ENCODE data around the gene JPT1. TPM values are rescaled to one million over a fixed set of nuclear protein-coding genes. Genes with fewer than 3 reads are reported as not detected.

The JPT1 gene
- total RNA-seq, result 100 to 1,000 TPM; 263 to 267 TPM

GRCh38 chr17:75154195-75155106, at the start of gene JPT1:
Gene JPT1 (minus strand): TSS chr17:75154512. CDS start chr17:75154397, 115 bp downstream.
- DNase-seq, result peak; percentile 99
- CTCF ChIA-PET, result interaction anchor here (1.0 to 1.5 kb wide), 3 partner anchors 17 to 142 kb away, joined by 3 to 6 read pairs (median 3); partner anchors contain the start of gene MRPL58
- peaks cover 34% of the 10 kb centered on the region for H3K4me1 Mint-ChIP-seq (ENCODE audit: low read depth)
- POLR2A ChIA-PET, result interaction anchor here (0.6 to 1.5 kb wide), 12 partner anchors 9 to 143 kb away, joined by 3 to 11 read pairs (median 4); partner anchors contain the start of genes ARMC7, MIF4GD, MRPL58 and NT5C
- no peaks in the 10 kb centered on the region for H3K27me3 Mint-ChIP-seq
- H3K36me3 Mint-ChIP-seq, result peaks cover 11% of the 10 kb centered on the region
- peak within 1 kb of the TSS; percentile 95 for H3K4me3 Mint-ChIP-seq
- intact Hi-C loops (cut with micrococcal nuclease), result loop anchor here (1.0 to 5.0 kb wide), 5 partner anchors 28 to 107 kb away; partner anchors contain the start of genes ATP5PD, GGA3, KCTD2 and MRPS7
- H3K9me3 Mint-ChIP-seq, result no peaks in the 10 kb centered on the region
- peak within 1 kb of the TSS; percentile 86 for H3K27ac Mint-ChIP-seq

- POLR2A ChIA-PET, result no interaction called here
- H3K36me3 Mint-ChIP-seq, result no peaks in the 10 kb centered on the region
- no peaks in the 10 kb centered on the region for H3K9me3 Mint-ChIP-seq
- intact Hi-C loops (cut with micrococcal nuclease), result loop anchor here (5.0 kb wide), 1 partner anchor 68 kb away; the partner anchor contains the start of gene NT5C
- peaks cover 7% of the 10 kb centered on the region for H3K4me1 Mint-ChIP-seq (ENCODE audit: low read depth)
- no peaks in the 10 kb centered on the region for H3K27me3 Mint-ChIP-seq
- H3K4me3 Mint-ChIP-seq, result no peak overlapping the region
- CTCF ChIA-PET, result interaction anchor here (0.6 to 8.8 kb wide), 10 partner anchors 9 to 238 kb away, joined by 3 to 247 read pairs (median 14); partner anchors contain the start of genes ARMC7 and NT5C
- no peak for DNase-seq
- no peak overlapping the region for H3K27ac Mint-ChIP-seq
These were observed 45.7 kb upstream of the JPT1 start for GRCh38 chr17:75199886-75200618.

- ChIA-PET CTCF (no interaction called here), POLR2A (no interaction called here)
- DNase-seq, result no peak
- intact Hi-C loops (cut with micrococcal nuclease), result no loop called here
- H3K4me3 Mint-ChIP-seq, result no peak overlapping the region
- H3K36me3 Mint-ChIP-seq, result no peaks in the 10 kb centered on the region
- no peaks in the 10 kb centered on the region for H3K4me1 Mint-ChIP-seq (ENCODE audit: low read depth)
- H3K27ac Mint-ChIP-seq, result no peak overlapping the region
- no peaks in the 10 kb centered on the region for H3K9me3 Mint-ChIP-seq
- no peaks in the 10 kb centered on the region for H3K27me3 Mint-ChIP-seq
These were observed 40.6 kb upstream of the JPT1 start for GRCh38 chr17:75194879-75195278.

- DNase-seq, result no peak
- no peak overlapping the region for H3K4me3 Mint-ChIP-seq
- H3K9me3 Mint-ChIP-seq, result no peaks in the 10 kb centered on the region
- H3K27me3 Mint-ChIP-seq, result no peaks in the 10 kb centered on the region
- H3K27ac Mint-ChIP-seq, result no peak overlapping the region
- POLR2A ChIA-PET, result interaction anchor here (0.6 to 1.2 kb wide), 3 partner anchors 69 to 1178 kb away, joined by 3 read pairs; no protein-coding TSS in a partner anchor
- CTCF ChIA-PET, result interaction anchor here (0.6 to 4.5 kb wide), 5 partner anchors 9 to 234 kb away, joined by 3 to 55 read pairs (median 5); partner anchors contain the start of genes GGA3 and MRPS7
- H3K4me1 Mint-ChIP-seq (ENCODE audit: low read depth), result peaks cover 8% of the 10 kb centered on the region
- intact Hi-C loops (cut with micrococcal nuclease), result no loop called here
- H3K36me3 Mint-ChIP-seq, result no peaks in the 10 kb centered on the region
These were observed 37.3 kb upstream of the JPT1 start for GRCh38 chr17:75191584-75191983.

GRCh38 chr17:75188614-75189013, 34.3 kb upstream of the JPT1 start:
- ChIA-PET CTCF (interaction anchor here (0.6 to 4.5 kb wide), 9 partner anchors 12 to 328 kb away, joined by 3 to 55 read pairs (median 4); partner anchors contain the start of genes NT5C, NUP85 and TSEN54), POLR2A (interaction anchor here (0.6 to 1.7 kb wide), 3 partner anchors 8 to 70 kb away, joined by 3 to 4 read pairs (median 3); no protein-coding TSS in a partner anchor)
- peak overlapping the region; percentile 88 for H3K27ac Mint-ChIP-seq
- no peaks in the 10 kb centered on the region for H3K9me3 Mint-ChIP-seq
- H3K4me3 Mint-ChIP-seq, result no peak overlapping the region
- DNase-seq, result no peak
- H3K4me1 Mint-ChIP-seq (ENCODE audit: low read depth), result peaks cover 19% of the 10 kb centered on the region
- intact Hi-C loops (cut with micrococcal nuclease), result no loop called here
- H3K36me3 Mint-ChIP-seq, result no peaks in the 10 kb centered on the region
- no peaks in the 10 kb centered on the region for H3K27me3 Mint-ChIP-seq

- ChIA-PET POLR2A (no interaction called here), CTCF (interaction anchor here (0.8 to 1.9 kb wide), 7 partner anchors 12 to 70 kb away, joined by 3 to 8 read pairs (median 4); partner anchors contain the start of gene NT5C)
- intact Hi-C loops (cut with micrococcal nuclease), result loop anchor here (2.0 to 5.0 kb wide), 8 partner anchors 21 to 312 kb away; partner anchors contain the start of genes ATP5PD, FDXR, GGA3 and JPT1
- peak; percentile 33 for DNase-seq
- Mint-ChIP-seq H3K4me3 (peak overlapping the region; percentile 72), H3K27me3 (no peaks in the 10 kb centered on the region), H3K36me3 (peaks cover 17% of the 10 kb centered on the region), H3K9me3 (no peaks in the 10 kb centered on the region), H3K4me1 (ENCODE audit: low read depth) (peaks cover 32% of the 10 kb centered on the region), H3K27ac (peak overlapping the region; percentile 97)
These were observed 29.9 kb upstream of the JPT1 start for GRCh38 chr17:75183999-75184884.

- POLR2A ChIA-PET, result interaction anchor here (0.6 to 1.4 kb wide), 4 partner anchors 11 to 79 kb away, joined by 4 to 6 read pairs (median 6); partner anchors contain the start of genes ARMC7, GGA3 and MRPS7
- no peaks in the 10 kb centered on the region for H3K27me3 Mint-ChIP-seq
- peaks cover 24% of the 10 kb centered on the region for H3K36me3 Mint-ChIP-seq
- peaks cover 30% of the 10 kb centered on the region for H3K4me1 Mint-ChIP-seq (ENCODE audit: low read depth)
- intact Hi-C loops (cut with micrococcal nuclease), result loop anchor here (2.0 to 5.0 kb wide), 8 partner anchors 22 to 311 kb away; partner anchors contain the start of genes ATP5PD, FDXR, GGA3 and JPT1
- peak within 1 kb of the TSS; percentile 91 for H3K4me3 Mint-ChIP-seq
- H3K27ac Mint-ChIP-seq, result peak within 1 kb of the TSS; percentile 97
- CTCF ChIA-PET, result interaction anchor here (1.0 to 1.9 kb wide), 9 partner anchors 11 to 222 kb away, joined by 3 to 8 read pairs (median 4); partner anchors contain the start of genes MIF4GD and NT5C
- H3K9me3 Mint-ChIP-seq, result no peaks in the 10 kb centered on the region
- DNase-seq, result peak; percentile 97
These were observed 28.5 kb upstream of the JPT1 start, which contains the start of gene SUMO2 for GRCh38 chr17:75182569-75183436. Gene SUMO2 (minus strand): TSS chr17:75182959. CDS start chr17:75182834, 125 bp downstream.

- Mint-ChIP-seq H3K9me3 (no peaks in the 10 kb centered on the region), H3K27ac (peak overlapping the region; percentile 87), H3K4me3 (peak overlapping the region; percentile 91), H3K4me1 (ENCODE audit: low read depth) (peaks cover 30% of the 10 kb centered on the region), H3K27me3 (no peaks in the 10 kb centered on the region), H3K36me3 (peaks cover 24% of the 10 kb centered on the region)
- CTCF ChIA-PET, result interaction anchor here (1.0 to 1.9 kb wide), 3 partner anchors 10 to 89 kb away, joined by 3 to 8 read pairs (median 7); partner anchors contain the start of gene MIF4GD
- POLR2A ChIA-PET, result interaction anchor here (1.4 kb wide), 1 partner anchor 80 kb away, joined by 6 read pairs; the partner anchor contains the start of genes GGA3 and MRPS7
- intact Hi-C loops (cut with micrococcal nuclease), result loop anchor here (2.0 to 5.0 kb wide), 8 partner anchors 23 to 310 kb away; partner anchors contain the start of genes ATP5PD, FDXR, GGA3 and JPT1
- DNase-seq, result no peak
These were observed 27.9 kb upstream of the JPT1 start for GRCh38 chr17:75182319-75182568.

GRCh38 chr17:75181608-75182318, 27.5 kb upstream of the JPT1 start:
- Mint-ChIP-seq H3K27ac (peak overlapping the region; percentile 87), H3K27me3 (no peaks in the 10 kb centered on the region), H3K36me3 (peaks cover 26% of the 10 kb centered on the region), H3K9me3 (no peaks in the 10 kb centered on the region), H3K4me1 (ENCODE audit: low read depth) (peaks cover 30% of the 10 kb centered on the region), H3K4me3 (peak overlapping the region; percentile 91)
- intact Hi-C loops (cut with micrococcal nuclease), result loop anchor here (1.0 to 5.0 kb wide), 9 partner anchors 23 to 309 kb away; partner anchors contain the start of genes ATP5PD, FDXR, GGA3 and JPT1
- ChIA-PET CTCF (interaction anchor here (0.5 to 2.2 kb wide), 9 partner anchors 10 to 432 kb away, joined by 3 to 10 read pairs (median 6); partner anchors contain the start of genes MIF4GD and NT5C), POLR2A (interaction anchor here (0.6 to 1.4 kb wide), 3 partner anchors 57 to 80 kb away, joined by 3 to 6 read pairs (median 3); partner anchors contain the start of genes GGA3 and MRPS7)
- peak; percentile 60 for DNase-seq
